Sigmoid colon (tissue), 7 donors: ENCODE measurements around the gene CDH20. TPM values are rescaled to one million over a fixed set of nuclear protein-coding genes. Genes with fewer than 3 reads are reported as not detected.

Experiments used
- DNase-seq: peaks from one replicate; pipeline ENCODE4 v3.0.0-alpha.2; 2019
- H3K27ac ChIP-seq, 4 donors: fragments of 200-600 bp; sonication (generic); one replicate each; pipeline ENCODE4 v1.5.1; 2016 to 2019; ENCODE audit warnings: mild to moderate bottlenecking in 1 of 4
- H3K27me3 ChIP-seq, 3 donors: fragments of 200-600 bp; sonication (generic); one replicate each; pipeline ENCODE4 v1.5.1; 2019; ENCODE audit warnings: mild to moderate bottlenecking in 1 of 3
- H3K36me3 ChIP-seq, 4 donors: fragments of 200-600 bp; sonication (generic); one replicate each; pipeline ENCODE4 v1.5.1; 2016 to 2019
- H3K4me1 ChIP-seq, 4 donors: fragments of 200-600 bp; sonication (generic); one replicate each; pipeline ENCODE4 v1.5.1; 2017 to 2019
- H3K4me3 ChIP-seq, 4 donors: fragments of 200-600 bp; sonication (generic); one replicate each; pipeline ENCODE4 v1.5.1; 2017 to 2019; ENCODE audit warnings: mild to moderate bottlenecking in 2 of 4, moderate library complexity in 1 of 4
- H3K9me3 ChIP-seq, 4 donors: fragments of 200-600 bp in 3 of 4; sonication (generic) in 3 of 4; one replicate each; pipeline versions ENCODE4 v1.5.1 to v1.6.1; 2013 to 2019
- EP300 ChIP-seq, 4 donors: sonication (generic); formaldehyde crosslinking; IDR thresholded peaks; one replicate each; pipeline ENCODE4 v1.6.1; 2017; ENCODE audit warnings: antibody characterized with exemption in 4 of 4
- POLR2A ChIP-seq, 2 donors: fragments of 450-650 bp; IDR thresholded peaks; one replicate each; pipeline ENCODE4 v1.6.1; 2016; ENCODE audit warnings: antibody characterized with exemption in 2 of 2, mild to moderate bottlenecking in 2 of 2, moderate library complexity in 2 of 2
- POLR2AphosphoS5 ChIP-seq, 4 donors: sonication (generic); formaldehyde crosslinking; IDR thresholded peaks; one replicate each; pipeline ENCODE4 v1.6.1; 2017; ENCODE audit warnings: antibody characterized with exemption in 4 of 4
- WGBS, 2 donors: extraction: QIAGEN DNeasy Blood & Tissue Kit; methylation state at CpG; one replicate each; pipeline ENCODE4 v1.1.7; 2013; 5-methylcytosine and 5-hydroxymethylcytosine counted together
- intact Hi-C: fragments of 100-400 bp; cut with DNase I; formaldehyde crosslinking; loops from one replicate; pipeline ENCODE4 v1.15.1; 2023
- polyA plus RNA-seq, 3 donors: library from polyadenylated mRNA; stranded (reverse); fragments of 200-250 nt; gene quantifications; one replicate each; pipeline ENCODE4 v1.2.3, GENCODE V29; 2013
- total RNA-seq, 4 donors: library from RNA; depleted of rRNA; stranded (reverse); fragments of >200 nt; gene quantifications; one replicate each; pipeline ENCODE4 v1.1.0, GENCODE V29; 2016
- TF ChIP-seq, protein P1 (sequence below), 4 experiments: fragments of 450-650 bp in 3 of 4; fragments of 200-600 bp in 1 of 4; IDR thresholded peaks; one replicate each; pipeline ENCODE4 v1.5.1; 2016 to 2019; ENCODE audit warnings: antibody characterized with exemption in 4 of 4, mild to moderate bottlenecking in 3 of 4, moderate library complexity in 2 of 4
- donor health status: healthy with polysubstance abuse.
- donor health status: Bipolar disorder and iron deficiency.
- donor health status: healthy.

Gene CDH20
- total and polyA plus RNA-seq, 7 donors: under 0.01 to 0.33 (median 0.21) TPM; not detected in 3

- TF ChIP-seq, protein P1, sequence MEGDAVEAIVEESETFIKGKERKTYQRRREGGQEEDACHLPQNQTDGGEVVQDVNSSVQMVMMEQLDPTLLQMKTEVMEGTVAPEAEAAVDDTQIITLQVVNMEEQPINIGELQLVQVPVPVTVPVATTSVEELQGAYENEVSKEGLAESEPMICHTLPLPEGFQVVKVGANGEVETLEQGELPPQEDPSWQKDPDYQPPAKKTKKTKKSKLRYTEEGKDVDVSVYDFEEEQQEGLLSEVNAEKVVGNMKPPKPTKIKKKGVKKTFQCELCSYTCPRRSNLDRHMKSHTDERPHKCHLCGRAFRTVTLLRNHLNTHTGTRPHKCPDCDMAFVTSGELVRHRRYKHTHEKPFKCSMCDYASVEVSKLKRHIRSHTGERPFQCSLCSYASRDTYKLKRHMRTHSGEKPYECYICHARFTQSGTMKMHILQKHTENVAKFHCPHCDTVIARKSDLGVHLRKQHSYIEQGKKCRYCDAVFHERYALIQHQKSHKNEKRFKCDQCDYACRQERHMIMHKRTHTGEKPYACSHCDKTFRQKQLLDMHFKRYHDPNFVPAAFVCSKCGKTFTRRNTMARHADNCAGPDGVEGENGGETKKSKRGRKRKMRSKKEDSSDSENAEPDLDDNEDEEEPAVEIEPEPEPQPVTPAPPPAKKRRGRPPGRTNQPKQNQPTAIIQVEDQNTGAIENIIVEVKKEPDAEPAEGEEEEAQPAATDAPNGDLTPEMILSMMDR (IDR thresholded peaks at IDR 0.05): no peak
- TF ChIP-seq POLR2AphosphoS5 (IDR thresholded peaks at IDR 0.05) (no peak), EP300 (IDR thresholded peaks at IDR 0.05) (no peak), POLR2A (IDR thresholded peaks at IDR 0.05) (no peak)
- no peak overlapping the region for H3K4me3 ChIP-seq
- H3K27me3 ChIP-seq: no peaks in the 10 kb centered on the region
- H3K9me3 ChIP-seq: peaks cover 0 to 2% (median 0%) of the 10 kb centered on the region in 4 donors
- intact Hi-C loops: no loop called here
- no peak for DNase-seq
- H3K27ac ChIP-seq: no peak overlapping the region
- H3K4me1 ChIP-seq: no peaks in the 10 kb centered on the region
- 87 to 88% methylated on average over 7 of the region's 7 CpGs for WGBS, 2 donors
- no peaks in the 10 kb centered on the region for H3K36me3 ChIP-seq
These were observed 87.1 kb downstream of the CDH20 start for GRCh38 chr18:61420218-61420885.

GRCh38 chr18:61426492-61427053 is 93.3 kb downstream of the CDH20 start:
- Histone ChIP-seq H3K27ac (no peak overlapping the region), H3K4me3 (no peak overlapping the region), H3K36me3 (no peaks in the 10 kb centered on the region), H3K27me3 (no peaks in the 10 kb centered on the region), H3K9me3 (no peaks in the 10 kb centered on the region), H3K4me1 (no peaks in the 10 kb centered on the region)
- TF ChIP-seq, protein P1 (IDR thresholded peaks at IDR 0.05): no peak
- TF ChIP-seq POLR2A (IDR thresholded peaks at IDR 0.05) (no peak), EP300 (IDR thresholded peaks at IDR 0.05) (no peak), POLR2AphosphoS5 (IDR thresholded peaks at IDR 0.05) (no peak)
- WGBS, 2 donors: 83 to 86% methylated on average over 6 of the region's 6 CpGs
- no peak for DNase-seq
- intact Hi-C loops: no loop called here

GRCh38 chr18:61428266-61428665 is 95.0 kb downstream of the CDH20 start:
- DNase-seq: no peak
- intact Hi-C loops: no loop called here
- Histone ChIP-seq H3K36me3 (no peaks in the 10 kb centered on the region), H3K27me3 (no peaks in the 10 kb centered on the region), H3K27ac (no peak overlapping the region), H3K4me3 (no peak overlapping the region), H3K9me3 (no peaks in the 10 kb centered on the region), H3K4me1 (no peaks in the 10 kb centered on the region)
- TF ChIP-seq POLR2A (IDR thresholded peaks at IDR 0.05) (no peak), POLR2AphosphoS5 (IDR thresholded peaks at IDR 0.05) (no peak)
- 82 to 86% methylated on average over 4 of the region's 4 CpGs for WGBS, 2 donors

- intact Hi-C loops: no loop called here
- DNase-seq: no peak
- Histone ChIP-seq H3K9me3 (peaks cover 0 to 4% (median 0%) of the 10 kb centered on the region in 4 donors), H3K36me3 (no peaks in the 10 kb centered on the region), H3K27me3 (no peaks in the 10 kb centered on the region), H3K27ac (no peak overlapping the region), H3K4me3 (no peak overlapping the region), H3K4me1 (no peaks in the 10 kb centered on the region)
- WGBS, 2 donors: 84 to 89% methylated on average over 1 of the region's 1 CpG
- TF ChIP-seq POLR2AphosphoS5 (IDR thresholded peaks at IDR 0.05) (no peak), POLR2A (IDR thresholded peaks at IDR 0.05) (no peak), EP300 (IDR thresholded peaks at IDR 0.05) (no peak)
- TF ChIP-seq, protein P1 (IDR thresholded peaks at IDR 0.05): no peak
These were observed 99.4 kb downstream of the CDH20 start for GRCh38 chr18:61432590-61432989.

GRCh38 chr18:61435064-61435652 is 101.9 kb downstream of the CDH20 start:
- no peak overlapping the region for H3K4me3 ChIP-seq
- H3K27me3 ChIP-seq: no peaks in the 10 kb centered on the region
- intact Hi-C loops: no loop called here
- H3K4me1 ChIP-seq: no peaks in the 10 kb centered on the region
- no peak overlapping the region for H3K27ac ChIP-seq
- H3K36me3 ChIP-seq: no peaks in the 10 kb centered on the region
- H3K9me3 ChIP-seq: peaks cover 0 to 4% (median 0%) of the 10 kb centered on the region in 4 donors
- TF ChIP-seq POLR2AphosphoS5 (IDR thresholded peaks at IDR 0.05) (no peak), POLR2A (IDR thresholded peaks at IDR 0.05) (no peak), EP300 (IDR thresholded peaks at IDR 0.05) (no peak)
- TF ChIP-seq, protein P1 (IDR thresholded peaks at IDR 0.05): no peak
- 11 to 46% methylated on average over 3 of the region's 3 CpGs for WGBS, 2 donors
- no peak for DNase-seq
